ENCODE results near the gene LAMP2. TPM values are rescaled to one million over a fixed set of nuclear protein-coding genes. Genes with fewer than 3 reads are reported as not detected.
"Not testable (repeated sequence)": the region's sequence is repeated elsewhere in the genome, so short reads cannot be mapped to it uniquely, and the experiment has no call there.

The LAMP2 gene
- total RNA-seq, 2 donors from 2014 or later = 43.4 to 77.2 TPM

DNA sequence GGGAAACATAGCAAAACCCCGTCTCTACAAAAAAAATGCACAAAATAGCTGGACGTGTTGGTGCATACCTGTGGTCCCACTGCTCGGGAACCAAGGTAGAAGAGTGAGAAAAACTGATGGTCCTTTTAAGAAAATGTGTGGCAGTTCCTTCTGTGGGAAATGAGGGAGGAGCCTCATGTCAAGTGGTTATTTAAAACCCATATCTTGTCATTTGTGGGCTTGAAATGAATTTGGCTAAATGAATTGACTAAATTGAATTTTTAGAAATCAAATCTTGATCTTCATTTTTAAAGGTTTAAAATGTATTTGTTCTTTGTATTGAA, 16.2 kb upstream of the LAMP2 start:
- H3K27me3 ChIP-seq = no peaks in the 10 kb centered on the region
- H3K27ac ChIP-seq = peak overlapping the region; percentile 81
- intact Hi-C loops (cut with DNase I) = no loop called here
- no peaks in the 10 kb centered on the region for H3K36me3 ChIP-seq
- peak overlapping the region; percentile 32 for H3K4me3 ChIP-seq
- no peaks in the 10 kb centered on the region for H3K9me3 ChIP-seq
- peak overlapping the region in 1 of 2 donors; percentile 57 for H3K9ac ChIP-seq (ENCODE audit: low read depth in 2 of 2, low read length in 2 of 2)
- H3K4me1 ChIP-seq = no peaks in the 10 kb centered on the region
- TF ChIP-seq, protein P1, sequence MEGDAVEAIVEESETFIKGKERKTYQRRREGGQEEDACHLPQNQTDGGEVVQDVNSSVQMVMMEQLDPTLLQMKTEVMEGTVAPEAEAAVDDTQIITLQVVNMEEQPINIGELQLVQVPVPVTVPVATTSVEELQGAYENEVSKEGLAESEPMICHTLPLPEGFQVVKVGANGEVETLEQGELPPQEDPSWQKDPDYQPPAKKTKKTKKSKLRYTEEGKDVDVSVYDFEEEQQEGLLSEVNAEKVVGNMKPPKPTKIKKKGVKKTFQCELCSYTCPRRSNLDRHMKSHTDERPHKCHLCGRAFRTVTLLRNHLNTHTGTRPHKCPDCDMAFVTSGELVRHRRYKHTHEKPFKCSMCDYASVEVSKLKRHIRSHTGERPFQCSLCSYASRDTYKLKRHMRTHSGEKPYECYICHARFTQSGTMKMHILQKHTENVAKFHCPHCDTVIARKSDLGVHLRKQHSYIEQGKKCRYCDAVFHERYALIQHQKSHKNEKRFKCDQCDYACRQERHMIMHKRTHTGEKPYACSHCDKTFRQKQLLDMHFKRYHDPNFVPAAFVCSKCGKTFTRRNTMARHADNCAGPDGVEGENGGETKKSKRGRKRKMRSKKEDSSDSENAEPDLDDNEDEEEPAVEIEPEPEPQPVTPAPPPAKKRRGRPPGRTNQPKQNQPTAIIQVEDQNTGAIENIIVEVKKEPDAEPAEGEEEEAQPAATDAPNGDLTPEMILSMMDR (IDR thresholded peaks at IDR 0.05) = no peak
- no peak for DNase-seq

DNA sequence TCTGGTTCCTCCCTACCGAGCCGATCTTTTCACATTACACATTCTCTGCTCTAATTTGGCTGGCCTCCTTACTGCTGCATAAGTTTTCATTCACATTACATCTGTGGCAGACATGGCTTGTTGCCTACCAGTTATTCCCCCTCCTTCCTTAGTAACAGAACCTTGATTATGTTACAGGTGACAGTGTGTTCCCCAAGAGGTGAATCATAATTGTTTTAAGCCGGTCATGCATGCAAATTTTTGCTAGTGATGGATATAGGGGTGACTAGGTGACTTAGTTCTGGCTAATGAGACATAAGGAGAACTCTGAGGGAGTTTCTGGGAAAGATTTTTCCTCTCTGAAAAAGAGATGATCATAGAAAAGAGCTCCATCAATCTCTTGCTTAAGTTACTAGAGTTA, 8.4 kb upstream of the LAMP2 start:
- no peaks in the 10 kb centered on the region for H3K4me1 ChIP-seq
- no peaks in the 10 kb centered on the region for H3K36me3 ChIP-seq
- TF ChIP-seq, protein P1 (IDR thresholded peaks at IDR 0.05) = no peak
- no peaks in the 10 kb centered on the region for H3K27me3 ChIP-seq
- intact Hi-C loops (cut with DNase I) = loop anchor here (5.0 kb wide), 1 partner anchor 95 kb away; no protein-coding TSS in a partner anchor
- H3K9ac ChIP-seq (ENCODE audit: low read depth in 2 of 2, low read length in 2 of 2) = no peak overlapping the region
- no peak for DNase-seq
- H3K9me3 ChIP-seq = no peaks in the 10 kb centered on the region
- H3K27ac ChIP-seq = no peak overlapping the region
- no peak overlapping the region for H3K4me3 ChIP-seq

DNA sequence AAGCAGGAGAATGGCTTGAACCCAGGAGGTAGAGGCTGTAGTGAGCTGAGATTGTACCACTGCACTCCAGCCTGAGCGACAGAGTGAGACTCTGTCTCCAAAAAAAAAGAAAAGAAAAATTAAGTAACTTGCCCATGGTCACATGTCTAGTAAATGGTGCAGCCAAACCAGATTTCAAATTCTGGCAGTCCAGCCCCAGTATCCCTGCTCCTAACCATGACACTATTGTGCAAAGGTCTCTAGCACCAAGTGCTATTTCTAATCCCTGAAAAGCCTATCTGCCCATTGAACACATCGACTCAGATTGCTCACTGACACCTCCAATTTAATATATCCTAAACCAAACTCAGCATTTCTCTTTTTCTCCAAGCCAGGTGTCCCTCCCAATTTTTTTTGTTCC, 7.6 kb upstream of the LAMP2 start:
- H3K27me3 ChIP-seq = no peaks in the 10 kb centered on the region
- TF ChIP-seq, protein P1 (IDR thresholded peaks at IDR 0.05) = no peak
- H3K36me3 ChIP-seq = no peaks in the 10 kb centered on the region
- intact Hi-C loops (cut with DNase I) = loop anchor here (5.0 kb wide), 1 partner anchor 94 kb away; no protein-coding TSS in a partner anchor
- DNase-seq = no peak
- H3K4me1 ChIP-seq = no peaks in the 10 kb centered on the region
- H3K9ac ChIP-seq (ENCODE audit: low read depth in 2 of 2, low read length in 2 of 2) = no peak overlapping the region
- no peak overlapping the region for H3K27ac ChIP-seq
- H3K4me3 ChIP-seq = no peak overlapping the region
- H3K9me3 ChIP-seq = no peaks in the 10 kb centered on the region

DNA sequence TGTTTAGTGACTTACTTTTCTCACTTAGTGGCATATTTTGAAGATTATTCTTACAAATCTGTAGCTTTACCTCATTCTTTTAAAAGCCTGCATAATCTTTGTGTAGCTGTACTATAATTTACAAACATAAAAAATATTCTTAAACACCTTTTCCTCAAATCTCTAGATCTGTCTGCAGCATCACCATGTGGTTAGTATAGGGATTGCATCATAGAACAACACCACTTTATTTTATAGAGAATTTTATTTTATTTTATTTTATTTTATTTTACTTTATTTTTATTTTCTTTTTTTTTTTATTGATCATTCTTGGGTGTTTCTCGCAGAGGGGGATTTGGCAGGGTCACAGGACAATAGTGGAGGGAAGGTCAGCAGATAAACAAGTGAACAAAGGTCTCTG, 6.4 kb upstream of the LAMP2 start:
- TF ChIP-seq, protein P1 (IDR thresholded peaks at IDR 0.05) = peak; percentile 54
- not testable (repeated sequence) for H3K9ac ChIP-seq (ENCODE audit: low read depth in 2 of 2, low read length in 2 of 2); H3K36me3 ChIP-seq; H3K9me3 ChIP-seq; DNase-seq; H3K27me3 ChIP-seq; H3K4me1 ChIP-seq; H3K4me3 ChIP-seq; H3K27ac ChIP-seq
- intact Hi-C loops (cut with DNase I) = loop anchor here (5.0 kb wide), 1 partner anchor 93 kb away; no protein-coding TSS in a partner anchor

DNA sequence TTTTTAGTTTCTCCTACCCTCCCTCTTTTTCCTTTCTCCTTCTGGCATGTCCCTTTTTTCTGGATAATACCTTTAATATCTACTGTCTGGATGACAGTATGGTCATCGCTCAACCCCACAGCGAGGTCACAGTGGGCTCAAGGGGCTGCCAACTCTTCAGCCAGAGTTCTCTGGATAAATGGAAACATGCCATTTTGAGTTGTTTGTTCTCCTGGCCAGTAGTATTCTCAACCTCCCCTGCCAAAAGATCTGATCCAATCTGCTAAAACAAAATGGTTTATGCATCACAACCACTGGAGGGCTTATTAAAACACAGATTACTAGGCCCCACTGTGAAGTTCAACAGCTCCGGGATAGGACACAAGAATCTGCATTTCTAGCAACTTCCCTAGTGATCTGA, 5.0 kb upstream of the LAMP2 start:
- intact Hi-C loops (cut with DNase I) = loop anchor here (5.0 kb wide), 1 partner anchor 107 kb away; no protein-coding TSS in a partner anchor
- DNase-seq = no peak
- TF ChIP-seq, protein P1 (IDR thresholded peaks at IDR 0.05) = no peak
- no peaks in the 10 kb centered on the region for H3K4me1 ChIP-seq
- no peak overlapping the region for H3K9ac ChIP-seq (ENCODE audit: low read depth in 2 of 2, low read length in 2 of 2)
- no peak overlapping the region for H3K4me3 ChIP-seq
- no peaks in the 10 kb centered on the region for H3K36me3 ChIP-seq
- H3K27ac ChIP-seq = no peak overlapping the region
- H3K9me3 ChIP-seq = no peaks in the 10 kb centered on the region
- no peaks in the 10 kb centered on the region for H3K27me3 ChIP-seq

DNA sequence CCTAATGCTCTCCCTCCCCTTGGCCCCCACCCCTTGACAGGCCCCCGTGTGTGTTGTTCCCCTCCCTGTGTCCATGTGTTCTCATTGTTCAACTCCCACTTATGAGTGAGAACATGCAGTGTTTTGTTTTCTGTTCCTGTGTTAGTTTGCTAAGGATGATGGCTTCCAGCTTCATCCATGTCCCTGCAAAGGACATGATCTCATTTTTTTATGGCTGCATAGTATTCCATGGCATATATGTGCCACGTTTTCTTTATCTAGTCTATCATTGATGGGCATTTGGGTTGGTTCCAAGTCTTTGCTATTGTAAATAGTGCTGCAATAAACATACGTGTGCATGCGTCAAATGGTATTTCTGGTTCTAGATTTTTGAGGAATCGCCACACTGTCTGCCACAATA, 561 bp upstream of the LAMP2 start:
- not testable (repeated sequence) for DNase-seq; H3K36me3 ChIP-seq; H3K27ac ChIP-seq; H3K9me3 ChIP-seq; H3K4me3 ChIP-seq; H3K27me3 ChIP-seq; H3K4me1 ChIP-seq; H3K9ac ChIP-seq (ENCODE audit: low read depth in 2 of 2, low read length in 2 of 2)
- intact Hi-C loops (cut with DNase I) = loop anchor here (5.0 kb wide), 1 partner anchor 102 kb away; no protein-coding TSS in a partner anchor

Data from colonic mucosa (tissue), 4 donors.